T1000 (cell line): ENCODE results near the gene SMAD2.

Source experiments
- DNase-seq: peaks from one replicate; lab custom pipeline; 2025; ENCODE audit warnings: mixed read lengths; lab: John Stamatoyannopoulos, UW

SMAD2 gene

GRCh38 chr18:47931718-47932103 is 1.3 kb upstream of the SMAD2 start:
- DNase-seq: no peak

GRCh38 chr18:47930931-47931717 is 665 bp upstream of the SMAD2 start:
- peak; percentile 87 for DNase-seq

- DNase-seq: no peak
These were observed 719 bp downstream of the SMAD2 start for GRCh38 chr18:47929681-47930198.

GRCh38 chr18:47928466-47928865 is 2.0 kb downstream of the SMAD2 start:
- DNase-seq: no peak

GRCh38 chr18:47926101-47926850 is 4.2 kb downstream of the SMAD2 start:
- DNase-seq: no peak

GRCh38 chr18:47919916-47920315 is 10.5 kb downstream of the SMAD2 start:
- DNase-seq: no peak

GRCh38 chr18:47917923-47918610 is 12.4 kb downstream of the SMAD2 start:
- DNase-seq: no peak

- no peak for DNase-seq
These were observed 14.5 kb downstream of the SMAD2 start for GRCh38 chr18:47915930-47916329.

- DNase-seq: no peak
These were observed 15.2 kb downstream of the SMAD2 start for GRCh38 chr18:47915229-47915628.

- no peak for DNase-seq
These were observed 17.5 kb downstream of the SMAD2 start for GRCh38 chr18:47912794-47913585.

GRCh38 chr18:47912343-47912742 is 18.1 kb downstream of the SMAD2 start:
- DNase-seq: no peak

- DNase-seq: no peak
These were observed 18.6 kb downstream of the SMAD2 start for GRCh38 chr18:47911877-47912276.

GRCh38 chr18:47909484-47909883 is 21.0 kb downstream of the SMAD2 start:
- DNase-seq: no peak

GRCh38 chr18:47908592-47908991 is 21.9 kb downstream of the SMAD2 start:
- no peak for DNase-seq

GRCh38 chr18:47906408-47906807 is 24.1 kb downstream of the SMAD2 start:
- no peak for DNase-seq

- no peak for DNase-seq
These were observed 26.6 kb downstream of the SMAD2 start for GRCh38 chr18:47903809-47904208.

- DNase-seq: no peak
These were observed 28.7 kb downstream of the SMAD2 start for GRCh38 chr18:47901624-47902362.

- no peak for DNase-seq
These were observed 31.2 kb downstream of the SMAD2 start for GRCh38 chr18:47899107-47899840.

- no peak for DNase-seq
These were observed 31.8 kb downstream of the SMAD2 start for GRCh38 chr18:47898696-47899095.

- no peak for DNase-seq
These were observed 32.4 kb downstream of the SMAD2 start for GRCh38 chr18:47898055-47898454.
